SK-N-MC (cell line): ENCODE measurements around the gene UMOD.

Experiments
- EZH2 ChIP-seq: fragments of 200-600 bp; sonication (generic); IDR thresholded peaks from one replicate; pipeline ENCODE4 v1.6.1; 2017; ENCODE audit warnings: antibody characterized with exemption
- POLR2AphosphoS5 ChIP-seq: IDR thresholded peaks from 2 replicates; pipeline ENCODE4 v1.6.1; 2012; ENCODE audit warnings: mild to moderate bottlenecking, low read depth, low read length, borderline replicate concordance

GRCh38 chr16:20325005-20325404, 27.5 kb downstream of the UMOD start:
- no peak for TF ChIP-seq POLR2AphosphoS5
- TF ChIP-seq EZH2, result no peak
